ENCODE results near the gene KRTAP10-3. TPM values are rescaled to one million over a fixed set of nuclear protein-coding genes. Genes with fewer than 3 reads are reported as not detected.

The KRTAP10-3 gene
- total RNA-seq, 4 donors from 2014 or later = not detected

DNA sequence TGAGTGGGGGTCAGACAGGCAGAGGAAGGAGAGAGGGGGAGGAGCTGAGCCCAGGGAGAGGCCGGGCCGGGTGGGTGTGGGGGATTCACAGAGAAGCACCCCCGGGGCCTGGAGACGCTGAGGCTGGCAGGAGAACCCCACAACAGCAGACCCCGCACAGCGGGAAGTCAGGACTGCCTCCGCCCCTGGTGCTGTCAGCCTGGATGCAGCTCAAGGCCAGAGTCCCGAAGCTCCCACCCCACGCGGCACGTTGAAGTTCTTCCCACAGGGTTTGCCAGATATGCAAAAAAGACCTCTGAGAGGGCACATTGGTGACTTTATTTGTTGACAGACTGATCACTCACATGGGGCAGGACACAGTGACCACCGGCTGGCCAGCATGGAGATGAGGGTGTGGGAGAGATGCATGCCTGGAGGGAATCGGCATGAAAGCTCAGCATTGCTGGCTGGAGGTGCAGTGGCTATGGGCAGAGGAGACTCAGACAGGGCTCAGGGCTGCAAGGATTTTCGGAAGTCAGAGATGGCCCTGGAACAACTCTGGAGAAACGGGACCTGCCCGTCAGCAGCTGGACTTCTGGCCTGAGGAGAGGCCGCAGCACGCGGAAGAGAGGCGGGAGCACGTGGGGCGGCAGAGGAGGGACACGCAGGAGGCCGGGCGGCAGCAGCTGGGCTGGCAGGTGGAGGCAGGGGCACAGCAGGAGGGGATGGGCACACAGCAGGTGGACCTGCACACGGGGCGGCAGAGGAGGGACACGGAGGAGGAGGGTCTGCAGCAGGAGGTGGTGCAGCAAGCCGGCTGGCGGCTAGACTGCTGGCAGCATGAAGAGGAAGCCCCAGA is 885 bp downstream of the KRTAP10-3 start:
- ATAC-seq (no peak), DNase-seq (no peak)
- Histone ChIP-seq H3K36me3 (no peaks in the 10 kb centered on the region), H3K27ac (no peak overlapping the region), H3K9me3 (no peaks in the 10 kb centered on the region), H3K4me3 (no peak overlapping the region), H3K4me1 (no peaks in the 10 kb centered on the region), H3K27me3 (peaks cover 31 to 42% (median 38%) of the 10 kb centered on the region in 3 donors)
- no peak for TF ChIP-seq POLR2A (IDR thresholded peaks at IDR 0.05)
- TF ChIP-seq, protein P1, sequence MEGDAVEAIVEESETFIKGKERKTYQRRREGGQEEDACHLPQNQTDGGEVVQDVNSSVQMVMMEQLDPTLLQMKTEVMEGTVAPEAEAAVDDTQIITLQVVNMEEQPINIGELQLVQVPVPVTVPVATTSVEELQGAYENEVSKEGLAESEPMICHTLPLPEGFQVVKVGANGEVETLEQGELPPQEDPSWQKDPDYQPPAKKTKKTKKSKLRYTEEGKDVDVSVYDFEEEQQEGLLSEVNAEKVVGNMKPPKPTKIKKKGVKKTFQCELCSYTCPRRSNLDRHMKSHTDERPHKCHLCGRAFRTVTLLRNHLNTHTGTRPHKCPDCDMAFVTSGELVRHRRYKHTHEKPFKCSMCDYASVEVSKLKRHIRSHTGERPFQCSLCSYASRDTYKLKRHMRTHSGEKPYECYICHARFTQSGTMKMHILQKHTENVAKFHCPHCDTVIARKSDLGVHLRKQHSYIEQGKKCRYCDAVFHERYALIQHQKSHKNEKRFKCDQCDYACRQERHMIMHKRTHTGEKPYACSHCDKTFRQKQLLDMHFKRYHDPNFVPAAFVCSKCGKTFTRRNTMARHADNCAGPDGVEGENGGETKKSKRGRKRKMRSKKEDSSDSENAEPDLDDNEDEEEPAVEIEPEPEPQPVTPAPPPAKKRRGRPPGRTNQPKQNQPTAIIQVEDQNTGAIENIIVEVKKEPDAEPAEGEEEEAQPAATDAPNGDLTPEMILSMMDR (IDR thresholded peaks at IDR 0.05 in 4 of 5, conservative IDR thresholded peaks at IDR 0.05 in 1 of 5) = no peak
- intact Hi-C loops (cut with DNase I; ENCODE audit: low total_unique reads) = no loop called here
- in situ Hi-C loops (cut with MboI; ENCODE audit: low sequenced_read_pairs in 4 of 4) = no loop called here

DNA sequence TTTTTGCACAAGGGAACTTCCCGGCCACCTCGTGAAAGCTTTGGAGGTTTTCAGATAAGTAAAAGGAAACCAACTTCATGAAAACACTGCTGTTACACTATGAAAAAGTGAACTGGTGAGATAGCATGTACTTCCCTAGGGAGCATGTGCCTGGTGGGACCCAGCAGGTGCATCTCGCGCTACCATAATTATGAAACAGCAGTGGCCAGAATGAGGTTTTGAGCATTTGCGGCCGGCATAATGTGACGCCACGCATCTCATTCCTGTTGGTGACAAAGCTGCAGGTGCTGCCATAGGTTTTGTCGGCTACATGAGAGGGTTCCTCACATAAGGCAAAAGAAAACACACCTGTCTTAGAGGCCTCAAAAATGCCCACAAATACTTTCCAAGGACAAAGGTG is 1.7 kb downstream of the KRTAP10-3 start:
- Histone ChIP-seq H3K27me3 (peaks cover 40 to 48% (median 45%) of the 10 kb centered on the region in 3 donors), H3K4me3 (no peak overlapping the region), H3K4me1 (no peaks in the 10 kb centered on the region), H3K9me3 (no peaks in the 10 kb centered on the region), H3K27ac (no peak overlapping the region), H3K36me3 (no peaks in the 10 kb centered on the region)
- no peak for ATAC-seq
- in situ Hi-C loops (cut with MboI; ENCODE audit: low sequenced_read_pairs in 4 of 4) (no loop called here), intact Hi-C loops (cut with DNase I; ENCODE audit: low total_unique reads) (no loop called here)
- DNase-seq = no peak
- TF ChIP-seq, protein P1 (IDR thresholded peaks at IDR 0.05 in 4 of 5, conservative IDR thresholded peaks at IDR 0.05 in 1 of 5) = no peak
- no peak for TF ChIP-seq POLR2A (IDR thresholded peaks at IDR 0.05)

DNA sequence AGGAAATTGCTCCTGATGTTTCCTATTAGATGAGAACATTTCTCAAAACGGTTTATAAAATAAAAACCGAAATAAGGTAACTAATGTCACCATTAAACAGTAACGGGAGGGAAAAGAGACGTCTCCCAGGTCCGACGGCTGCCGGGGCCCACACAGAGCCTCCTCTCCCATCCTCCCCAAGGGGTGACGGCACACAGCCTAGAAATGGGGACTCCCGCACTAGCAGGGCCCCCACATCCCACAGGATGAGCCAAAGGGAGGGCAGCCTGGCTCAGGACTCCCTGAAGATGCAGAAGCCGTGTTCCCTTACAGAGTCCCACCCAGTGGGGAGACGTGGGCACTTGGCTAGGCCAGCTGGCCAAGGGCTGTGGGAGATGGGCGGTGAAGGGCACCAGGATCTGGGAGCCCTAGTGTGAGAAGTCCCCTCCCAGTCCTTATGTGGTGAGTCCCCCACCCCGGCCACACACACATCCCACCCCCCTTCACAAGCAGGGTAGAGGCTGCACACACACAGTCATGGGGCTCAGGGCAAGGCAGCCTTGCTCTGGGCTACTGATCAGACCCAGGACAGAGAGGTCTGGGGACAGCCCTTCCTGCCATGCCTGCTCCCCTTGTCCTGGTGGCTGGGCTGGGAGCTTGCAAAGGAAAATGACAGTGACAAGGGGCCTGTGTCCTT is 3.3 kb downstream of the KRTAP10-3 start:
- Histone ChIP-seq H3K36me3 (no peaks in the 10 kb centered on the region), H3K4me3 (no peak overlapping the region), H3K27me3 (peaks cover 49 to 57% (median 51%) of the 10 kb centered on the region in 3 donors), H3K27ac (no peak overlapping the region), H3K4me1 (no peaks in the 10 kb centered on the region), H3K9me3 (no peaks in the 10 kb centered on the region)
- no peak for ATAC-seq
- intact Hi-C loops (cut with DNase I; ENCODE audit: low total_unique reads) = no loop called here
- no peak for TF ChIP-seq POLR2A (IDR thresholded peaks at IDR 0.05)
- TF ChIP-seq, protein P1 (IDR thresholded peaks at IDR 0.05 in 4 of 5, conservative IDR thresholded peaks at IDR 0.05 in 1 of 5) = no peak
- in situ Hi-C loops (cut with MboI; ENCODE audit: low sequenced_read_pairs in 4 of 4) = no loop called here
- no peak for DNase-seq

DNA sequence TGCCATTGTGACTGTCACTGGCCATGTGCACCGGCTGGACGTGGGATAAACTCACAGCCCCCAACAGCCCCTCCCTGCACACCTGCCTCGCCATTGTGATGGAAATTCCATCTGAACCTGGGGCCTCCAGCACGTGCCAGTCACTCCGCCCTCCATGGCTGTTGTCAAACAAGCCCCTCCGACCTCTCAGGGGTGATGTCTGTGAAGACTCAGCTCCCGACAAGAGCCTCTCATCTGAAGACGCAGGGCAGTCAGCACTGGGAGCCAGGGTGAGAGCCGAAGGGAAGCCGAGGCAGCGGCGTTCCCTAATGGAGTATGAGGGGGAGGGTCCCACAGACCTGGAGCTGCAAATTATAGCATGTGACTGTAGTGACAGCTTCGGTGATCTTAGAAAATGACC is 5.9 kb downstream of the KRTAP10-3 start:
- DNase-seq (no peak), ATAC-seq (no peak)
- Histone ChIP-seq H3K9me3 (no peaks in the 10 kb centered on the region), H3K27me3 (peaks cover 49 to 71% (median 58%) of the 10 kb centered on the region in 3 donors), H3K4me3 (no peak overlapping the region), H3K36me3 (no peaks in the 10 kb centered on the region), H3K27ac (no peak overlapping the region), H3K4me1 (no peaks in the 10 kb centered on the region)
- TF ChIP-seq POLR2A (IDR thresholded peaks at IDR 0.05) = no peak
- TF ChIP-seq, protein P1 (IDR thresholded peaks at IDR 0.05 in 4 of 5, conservative IDR thresholded peaks at IDR 0.05 in 1 of 5) = no peak
- in situ Hi-C loops (cut with MboI; ENCODE audit: low sequenced_read_pairs in 4 of 4) (no loop called here), intact Hi-C loops (cut with DNase I; ENCODE audit: low total_unique reads) (no loop called here)

All from gastrocnemius medialis (tissue), 4 donors.